ENCODE results near the gene PRKRIP1.

The PRKRIP1 gene

GRCh38 chr7:102445674-102446071 is 49.5 kb downstream of the PRKRIP1 start:
- TF ChIP-seq POLR2A (IDR thresholded peaks at IDR 0.05; ENCODE audit: extremely low read depth, insufficient read length) (no peak), CTCF (IDR thresholded peaks at IDR 0.05; ENCODE audit: low read depth, low read length) (no peak), MAX (IDR thresholded peaks at IDR 0.05; ENCODE audit: low read depth, low read length) (no peak)
- no peak for DNase-seq (ENCODE audit: low read depth)
- no peak overlapping the region for H3K4me3 ChIP-seq (ENCODE audit: low read depth, low read length)

GRCh38 chr7:102446387-102447156 is 50.4 kb downstream of the PRKRIP1 start:
- H3K4me3 ChIP-seq (ENCODE audit: low read depth, low read length) = no peak overlapping the region
- DNase-seq (ENCODE audit: low read depth) = no peak
- no peak for TF ChIP-seq CTCF (IDR thresholded peaks at IDR 0.05; ENCODE audit: low read depth, low read length)
- no peak for TF ChIP-seq MYC (IDR thresholded peaks at IDR 0.05; ENCODE audit: low read depth, low read length)
- TF ChIP-seq POLR2A (IDR thresholded peaks at IDR 0.05; ENCODE audit: extremely low read depth, insufficient read length) = no peak
- no peak for TF ChIP-seq MAX (IDR thresholded peaks at IDR 0.05; ENCODE audit: low read depth, low read length)

GRCh38 chr7:102447311-102447710 is 51.1 kb downstream of the PRKRIP1 start:
- TF ChIP-seq POLR2A (IDR thresholded peaks at IDR 0.05; ENCODE audit: extremely low read depth, insufficient read length) = no peak
- no peak for TF ChIP-seq CTCF (IDR thresholded peaks at IDR 0.05; ENCODE audit: low read depth, low read length)
- TF ChIP-seq MAX (IDR thresholded peaks at IDR 0.05; ENCODE audit: low read depth, low read length) = no peak
- TF ChIP-seq MYC (IDR thresholded peaks at IDR 0.05; ENCODE audit: low read depth, low read length) = no peak
- no peak for DNase-seq (ENCODE audit: low read depth)
- H3K4me3 ChIP-seq (ENCODE audit: low read depth, low read length) = no peak overlapping the region

GRCh38 chr7:102449136-102449535 is 53.0 kb downstream of the PRKRIP1 start:
- H3K4me3 ChIP-seq (ENCODE audit: low read depth, low read length) = no peak overlapping the region
- TF ChIP-seq POLR2A (IDR thresholded peaks at IDR 0.05; ENCODE audit: extremely low read depth, insufficient read length) = no peak
- TF ChIP-seq CTCF (IDR thresholded peaks at IDR 0.05; ENCODE audit: low read depth, low read length) = no peak
- no peak for TF ChIP-seq MYC (IDR thresholded peaks at IDR 0.05; ENCODE audit: low read depth, low read length)
- TF ChIP-seq MAX (IDR thresholded peaks at IDR 0.05; ENCODE audit: low read depth, low read length) = no peak
- no peak for DNase-seq (ENCODE audit: low read depth)

GRCh38 chr7:102450242-102450641 is 54.1 kb downstream of the PRKRIP1 start:
- no peak overlapping the region for H3K4me3 ChIP-seq (ENCODE audit: low read depth, low read length)
- TF ChIP-seq MYC (IDR thresholded peaks at IDR 0.05; ENCODE audit: low read depth, low read length) (no peak), CTCF (IDR thresholded peaks at IDR 0.05; ENCODE audit: low read depth, low read length) (peak; percentile 26), MAX (IDR thresholded peaks at IDR 0.05; ENCODE audit: low read depth, low read length) (no peak)
- DNase-seq (ENCODE audit: low read depth) = no peak

Measured in NB4 (cell line).